WTC11 (cell line): Measurements from ENCODE around the gene C17orf100. TPM values are rescaled to one million over a fixed set of nuclear protein-coding genes. Genes with fewer than 3 reads are reported as not detected.
"Not testable (repeated sequence)": the region's sequence is repeated elsewhere in the genome, so short reads cannot be mapped to it uniquely, and the experiment has no call there.

Experiments
- ATAC-seq: fragments of 200-7000 bp; cut with Tn5 transposase; 2 replicates; pipeline ENCODE4 v1.10.0; 2021; ENCODE audit warnings: mild to moderate bottlenecking, moderate library complexity
- CTCF ChIA-PET: fragments of 300-600 bp; sonication (Branson Sonifier 250); formaldehyde crosslinking; loops from one replicate; lab custom pipeline; 2021; ENCODE audit warnings: antibody characterized with exemption; lab: Charles Lee
- POLR2A ChIA-PET: fragments of 350-600 bp; sonication (Branson Sonifier 250); formaldehyde crosslinking; loops from one replicate; lab custom pipeline; 2021; ENCODE audit warnings: antibody characterized with exemption; lab: Charles Lee
- DNase-seq: peaks from one replicate; pipeline ENCODE4 v3.0.0; 2021; ENCODE audit warnings: low spot score
- H3K27ac Mint-ChIP-seq: 2 replicates; pipeline ENCODE4 v1.8.0; 2021; ENCODE audit warnings: mixed read lengths
- H3K27me3 Mint-ChIP-seq: 2 replicates; pipeline ENCODE4 v1.8.0; 2021; ENCODE audit warnings: low read depth, mild to moderate bottlenecking, moderate library complexity, mixed read lengths
- H3K36me3 Mint-ChIP-seq: 2 replicates; pipeline ENCODE4 v1.8.0; 2021; ENCODE audit warnings: mixed read lengths
- H3K4me1 Mint-ChIP-seq: 2 replicates; pipeline ENCODE4 v1.8.0; 2022; ENCODE audit warnings: mixed read lengths
- H3K4me3 Mint-ChIP-seq: 2 replicates; pipeline ENCODE4 v1.8.0; 2021; ENCODE audit warnings: mild to moderate bottlenecking, moderate library complexity, mixed read lengths
- H3K9me3 Mint-ChIP-seq: 2 replicates; pipeline ENCODE4 v1.8.0; 2021; ENCODE audit warnings: mixed read lengths
- ATF1 ChIP-seq: sonication (generic); formaldehyde crosslinking; IDR thresholded peaks from 2 replicates; pipeline ENCODE4 v1.8.1; 2023; ENCODE audit warnings: mild to moderate bottlenecking, moderate library complexity, missing genetic modification reagents
- ATF2 ChIP-seq: sonication (generic); formaldehyde crosslinking; IDR thresholded peaks from 2 replicates; pipeline ENCODE4 v1.8.1; 2022; ENCODE audit warnings: low read depth, missing genetic modification reagents, borderline replicate concordance
- ATF3 ChIP-seq: sonication (generic); formaldehyde crosslinking; conservative IDR thresholded peaks from 2 replicates; pipeline ENCODE4 v1.8.1; 2022; ENCODE audit warnings: mild to moderate bottlenecking, missing genetic modification reagents
- CREB1 ChIP-seq: sonication (generic); formaldehyde crosslinking; IDR thresholded peaks from 2 replicates; pipeline ENCODE4 v1.8.0; 2023; ENCODE audit warnings: mild to moderate bottlenecking, missing genetic modification reagents
- CREM ChIP-seq: sonication (generic); formaldehyde crosslinking; IDR thresholded peaks from 2 replicates; pipeline ENCODE4 v1.8.1; 2022; ENCODE audit warnings: mild to moderate bottlenecking, missing genetic modification reagents, moderate library complexity
- CTCF ChIP-seq: fragments of 200-600 bp; IDR thresholded peaks from 2 replicates; pipeline ENCODE4 v1.8.0; 2022; ENCODE audit warnings: antibody characterized with exemption
- E2F1 ChIP-seq: sonication (generic); formaldehyde crosslinking; IDR thresholded peaks from 2 replicates; pipeline ENCODE4 v1.8.0; 2022; ENCODE audit warnings: mild to moderate bottlenecking, missing genetic modification reagents
- E2F5 ChIP-seq: sonication (generic); formaldehyde crosslinking; IDR thresholded peaks from 2 replicates; pipeline ENCODE4 v1.8.1; 2022; ENCODE audit warnings: mild to moderate bottlenecking, moderate library complexity, missing genetic modification reagents
- ELF4 ChIP-seq: sonication (generic); formaldehyde crosslinking; IDR thresholded peaks from 2 replicates; pipeline ENCODE4 v1.8.1; 2022; ENCODE audit warnings: low read depth, mild to moderate bottlenecking, moderate library complexity, missing genetic modification reagents
- ERG ChIP-seq: fragments of 250-450 bp; sonication (Bioruptor Pico); IDR thresholded peaks from 2 replicates; pipeline ENCODE4 v1.8.0; 2021; ENCODE audit warnings: mild to moderate bottlenecking
- GABPB1 ChIP-seq: sonication (generic); formaldehyde crosslinking; IDR thresholded peaks from 2 replicates; pipeline ENCODE4 v1.8.1; 2023; ENCODE audit warnings: mild to moderate bottlenecking, missing genetic modification reagents
- JAZF1 ChIP-seq: fragments of 250-450 bp; sonication (Bioruptor Pico); IDR thresholded peaks from 2 replicates; pipeline ENCODE4 v1.9.0; 2021; ENCODE audit warnings: moderate library complexity, mild to moderate bottlenecking, inconsistent platforms
- OVOL2 ChIP-seq: fragments of 250-450 bp; sonication (Bioruptor Pico); IDR thresholded peaks from 2 replicates; pipeline ENCODE4 v1.9.0; 2021; ENCODE audit warnings: mild to moderate bottlenecking, borderline replicate concordance
- SMAD4 ChIP-seq: sonication (generic); formaldehyde crosslinking; IDR thresholded peaks from 2 replicates; pipeline ENCODE4 v1.8.0; 2022; ENCODE audit warnings: mild to moderate bottlenecking, missing genetic modification reagents
- TEAD1 ChIP-seq: sonication (generic); formaldehyde crosslinking; IDR thresholded peaks from 2 replicates; pipeline ENCODE4 v1.8.0; 2022; ENCODE audit warnings: mild to moderate bottlenecking, missing genetic modification reagents
- ZNF317 ChIP-seq: sonication (generic); formaldehyde crosslinking; IDR thresholded peaks from 2 replicates; pipeline ENCODE4 v1.8.1; 2023; ENCODE audit warnings: low read depth, mild to moderate bottlenecking, moderate library complexity, missing genetic modification reagents, borderline replicate concordance
- ZNF396 ChIP-seq: fragments of 250-450 bp; sonication (Bioruptor Pico); IDR thresholded peaks from 2 replicates; pipeline ENCODE4 v1.8.0; 2021; ENCODE audit warnings: mild to moderate bottlenecking, moderate library complexity, borderline replicate concordance
- ZNF416 ChIP-seq: fragments of 250-450 bp; sonication (Bioruptor Pico); IDR thresholded peaks from 2 replicates; pipeline ENCODE4 v1.9.0; 2021; ENCODE audit warnings: mild to moderate bottlenecking, inconsistent platforms
- ZNF423 ChIP-seq: fragments of 250-450 bp; sonication (Bioruptor Pico); IDR thresholded peaks from 2 replicates; pipeline ENCODE4 v2.1.2; 2022; ENCODE audit warnings: mild to moderate bottlenecking, moderate library complexity
- ZNF671 ChIP-seq: fragments of 250-450 bp; sonication (Bioruptor Pico); IDR thresholded peaks from 2 replicates; pipeline ENCODE4 v1.8.0; 2021; ENCODE audit warnings: mild to moderate bottlenecking
- total RNA-seq: library from RNA; stranded (reverse); gene quantifications from 3 replicates; pipeline ENCODE4 v1.2.3, GENCODE V29; 2021
- TF ChIP-seq, protein P1 (sequence below): sonication (generic); formaldehyde crosslinking; IDR thresholded peaks from 2 replicates; pipeline ENCODE4 v1.8.0; 2022; ENCODE audit warnings: mild to moderate bottlenecking, missing genetic modification reagents
- TF ChIP-seq, protein P2 (sequence below): sonication (generic); formaldehyde crosslinking; IDR thresholded peaks from 2 replicates; pipeline ENCODE4 v1.8.1; 2023; ENCODE audit warnings: mild to moderate bottlenecking, missing genetic modification reagents

Gene C17orf100
- total RNA-seq, 1 experiment from 2014 or later = 2.7 TPM

GRCh38 chr17:6691546-6691945, 40.0 kb downstream of the C17orf100 start (continued):
- TF ChIP-seq CTCF = no peak
- TF ChIP-seq, protein P1, sequence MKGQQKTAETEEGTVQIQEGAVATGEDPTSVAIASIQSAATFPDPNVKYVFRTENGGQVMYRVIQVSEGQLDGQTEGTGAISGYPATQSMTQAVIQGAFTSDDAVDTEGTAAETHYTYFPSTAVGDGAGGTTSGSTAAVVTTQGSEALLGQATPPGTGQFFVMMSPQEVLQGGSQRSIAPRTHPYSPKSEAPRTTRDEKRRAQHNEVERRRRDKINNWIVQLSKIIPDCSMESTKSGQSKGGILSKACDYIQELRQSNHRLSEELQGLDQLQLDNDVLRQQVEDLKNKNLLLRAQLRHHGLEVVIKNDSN (CRISPR knock-in tag) = no peak
- TF ChIP-seq ELF4 (CRISPR knock-in tag) = no peak
- no peak for TF ChIP-seq ZNF317 (CRISPR knock-in tag)
- TF ChIP-seq ATF1 = no peak
- no peak for TF ChIP-seq ERG (CRISPR knock-in tag)

DNA sequence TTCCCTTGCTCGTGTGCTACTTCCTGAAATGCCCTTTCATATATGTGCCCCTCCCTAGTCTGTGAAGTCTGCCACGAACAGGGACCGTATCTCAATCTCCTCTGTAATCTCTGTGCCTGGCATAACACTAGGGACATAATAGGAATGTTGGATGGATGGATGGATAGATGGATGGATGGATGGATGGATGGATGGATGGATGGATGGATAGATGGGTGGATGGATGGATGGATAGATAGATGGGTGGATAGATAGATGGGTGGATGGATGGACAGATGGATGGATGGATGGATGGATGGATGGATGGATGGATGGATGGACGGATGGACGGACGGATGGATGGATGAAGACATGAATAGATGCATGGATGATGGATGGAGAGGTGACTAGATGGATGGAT, 40.4 kb downstream of the C17orf100 start:
- H3K27me3 Mint-ChIP-seq = not testable (repeated sequence)

GRCh38 chr17:6695051-6695450, 43.5 kb downstream of the C17orf100 start:
- Mint-ChIP-seq H3K4me3 (no peak overlapping the region), H3K27me3 (no peaks in the 10 kb centered on the region; the same call in 1 of the 2 replicates), H3K9me3 (no peaks in the 10 kb centered on the region), H3K4me1 (no peaks in the 10 kb centered on the region), H3K27ac (no peak overlapping the region), H3K36me3 (no peaks in the 10 kb centered on the region)
- POLR2A ChIA-PET = no interaction called here
- ATAC-seq = no peak
- no peak for DNase-seq
- TF ChIP-seq ATF3 (CRISPR knock-in tag) = no peak
- no peak for TF ChIP-seq SMAD4 (CRISPR knock-in tag)
- no peak for TF ChIP-seq TEAD1
- no peak for TF ChIP-seq CREM (CRISPR knock-in tag)
- TF ChIP-seq CREB1 (CRISPR knock-in tag) = no peak
- no peak for TF ChIP-seq ZNF416 (CRISPR knock-in tag)
- no peak for TF ChIP-seq ZNF423 (CRISPR knock-in tag)
- no peak for TF ChIP-seq ZNF671
- CTCF ChIA-PET = interaction anchor here (1.3 kb wide), 1 partner anchor 29 kb away, joined by 3 read pairs; no protein-coding TSS in a partner anchor

More for the DNA sequence above, 40.4 kb downstream of the C17orf100 start:
- H3K4me1 Mint-ChIP-seq, H3K4me3 Mint-ChIP-seq, ATAC-seq, DNase-seq, H3K36me3 Mint-ChIP-seq, H3K9me3 Mint-ChIP-seq, POLR2A ChIA-PET, H3K27ac Mint-ChIP-seq: not testable (repeated sequence)
- CTCF ChIA-PET = interaction anchor here (1.6 kb wide), 1 partner anchor 10 kb away, joined by 9 read pairs; no protein-coding TSS in a partner anchor

DNA sequence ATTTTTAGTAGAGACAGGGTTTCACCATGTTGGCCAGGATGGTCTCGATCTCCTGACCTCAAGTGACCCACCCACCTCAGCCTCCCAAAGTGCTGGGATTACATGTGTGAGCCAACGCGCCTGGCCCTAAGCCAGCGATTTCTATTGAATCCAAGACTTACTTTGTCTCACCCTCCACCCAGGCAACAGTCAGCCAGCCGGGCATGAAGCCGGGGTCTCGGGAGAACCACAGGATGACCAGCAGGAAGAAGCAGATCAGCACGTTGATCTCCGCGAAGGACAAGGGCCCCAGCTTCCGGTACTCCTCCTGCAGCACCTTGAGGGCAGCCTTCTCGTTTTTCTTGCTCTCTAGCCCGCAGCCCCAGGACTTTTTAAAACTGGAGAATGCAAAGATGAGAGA, 44.0 kb downstream of the C17orf100 start:
- ATAC-seq (no peak), DNase-seq (no peak)
- H3K27me3 Mint-ChIP-seq = no peaks in the 10 kb centered on the region; the same call in 1 of the 2 replicates
- H3K9me3 Mint-ChIP-seq = no peaks in the 10 kb centered on the region
- ChIA-PET CTCF (interaction anchor here (1.3 kb wide), 1 partner anchor 29 kb away, joined by 3 read pairs; no protein-coding TSS in a partner anchor), POLR2A (no interaction called here)
- H3K36me3 Mint-ChIP-seq = no peaks in the 10 kb centered on the region
- peaks cover 3% of the 10 kb centered on the region for H3K4me1 Mint-ChIP-seq
- no peak overlapping the region for H3K4me3 Mint-ChIP-seq
- no peak overlapping the region for H3K27ac Mint-ChIP-seq
- TF ChIP-seq, protein P2, sequence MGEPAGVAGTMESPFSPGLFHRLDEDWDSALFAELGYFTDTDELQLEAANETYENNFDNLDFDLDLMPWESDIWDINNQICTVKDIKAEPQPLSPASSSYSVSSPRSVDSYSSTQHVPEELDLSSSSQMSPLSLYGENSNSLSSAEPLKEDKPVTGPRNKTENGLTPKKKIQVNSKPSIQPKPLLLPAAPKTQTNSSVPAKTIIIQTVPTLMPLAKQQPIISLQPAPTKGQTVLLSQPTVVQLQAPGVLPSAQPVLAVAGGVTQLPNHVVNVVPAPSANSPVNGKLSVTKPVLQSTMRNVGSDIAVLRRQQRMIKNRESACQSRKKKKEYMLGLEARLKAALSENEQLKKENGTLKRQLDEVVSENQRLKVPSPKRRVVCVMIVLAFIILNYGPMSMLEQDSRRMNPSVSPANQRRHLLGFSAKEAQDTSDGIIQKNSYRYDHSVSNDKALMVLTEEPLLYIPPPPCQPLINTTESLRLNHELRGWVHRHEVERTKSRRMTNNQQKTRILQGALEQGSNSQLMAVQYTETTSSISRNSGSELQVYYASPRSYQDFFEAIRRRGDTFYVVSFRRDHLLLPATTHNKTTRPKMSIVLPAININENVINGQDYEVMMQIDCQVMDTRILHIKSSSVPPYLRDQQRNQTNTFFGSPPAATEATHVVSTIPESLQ = no peak
- TF ChIP-seq ELF4 (CRISPR knock-in tag) (no peak), E2F5 (no peak), E2F1 (CRISPR knock-in tag) (no peak), GABPB1 (CRISPR knock-in tag) (no peak), JAZF1 (CRISPR knock-in tag) (no peak), ZNF416 (CRISPR knock-in tag) (no peak), ATF2 (CRISPR knock-in tag) (no peak), ZNF396 (no peak), OVOL2 (CRISPR knock-in tag) (no peak)
